GM18507 (cell line): ENCODE results near the gene TRIM65.

Experiments
- DNase-seq: peaks from one replicate; pipeline ENCODE4 v3.0.0; 2011; ENCODE audit warnings: low read depth; ENCODE audit not compliant: insufficient read length; ENCODE audit errors: extremely low spot score
- FAIRE-seq: peaks from 2 replicates; lab custom pipeline; 2011; peaks lifted over from hg19 to GRCh38; lab: Jason Lieb, UNC

Gene TRIM65

DNA sequence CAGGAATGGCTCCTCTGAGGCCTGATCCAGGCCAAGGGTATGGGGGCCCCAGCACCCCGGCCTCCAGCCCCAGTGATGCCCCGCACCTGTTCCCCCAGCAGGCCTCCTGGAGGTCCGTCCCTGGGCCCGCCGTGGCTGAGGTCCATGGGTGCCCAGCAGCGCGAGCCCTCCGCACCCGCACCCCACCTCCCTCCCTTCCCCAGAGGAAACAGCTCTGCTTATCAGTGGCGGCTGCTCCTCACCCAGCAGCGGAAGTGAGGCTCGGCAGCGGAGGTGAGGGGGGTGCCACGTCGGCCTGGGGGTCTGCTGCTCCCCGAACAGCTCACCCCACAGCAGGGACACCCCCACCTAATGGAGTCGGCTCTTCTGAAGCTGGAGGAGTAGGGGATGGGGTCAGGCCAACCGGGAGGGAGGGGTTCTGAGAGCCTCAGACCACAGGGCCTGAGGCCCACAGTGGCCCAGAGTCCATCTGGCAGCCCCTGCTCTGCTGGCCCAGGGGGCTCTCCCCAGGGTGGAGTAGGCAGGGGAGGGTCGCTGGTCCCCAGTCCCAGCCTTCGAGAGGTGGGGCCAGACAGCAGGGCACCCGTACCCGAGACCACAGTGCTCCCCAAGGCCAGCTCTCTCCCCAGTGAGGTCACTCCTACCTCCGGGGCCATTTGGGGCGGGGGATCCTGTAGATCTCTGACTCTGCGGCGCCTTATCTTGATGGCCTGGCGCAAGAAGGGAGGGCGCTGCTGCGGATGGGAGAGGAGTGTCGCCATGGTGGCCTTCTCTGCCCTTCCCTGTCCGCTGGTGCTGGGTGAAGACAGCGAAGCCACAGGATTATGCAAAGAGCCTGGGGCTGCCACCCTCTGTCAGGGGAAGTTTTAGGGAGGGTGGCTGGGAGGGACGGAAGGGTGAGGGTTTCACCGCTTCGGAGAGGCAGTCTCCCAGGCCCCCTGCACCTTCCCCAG is 52.9 kb downstream of the TRIM65 start, which contains the start of gene UNC13D:
Gene UNC13D (minus strand): TSS at position 828 of the 953 bp plus-strand sequence. CDS start 67 bp downstream, at position 761.
- no peak for FAIRE-seq
- no peak for DNase-seq

- DNase-seq (no peak), FAIRE-seq (no peak)
These were observed 53.7 kb downstream of the TRIM65 start for GRCh38 chr17:75842963-75843576.

- FAIRE-seq: no peak
- DNase-seq: no peak
These were observed 54.3 kb downstream of the TRIM65 start for GRCh38 chr17:75842411-75842810.

DNA sequence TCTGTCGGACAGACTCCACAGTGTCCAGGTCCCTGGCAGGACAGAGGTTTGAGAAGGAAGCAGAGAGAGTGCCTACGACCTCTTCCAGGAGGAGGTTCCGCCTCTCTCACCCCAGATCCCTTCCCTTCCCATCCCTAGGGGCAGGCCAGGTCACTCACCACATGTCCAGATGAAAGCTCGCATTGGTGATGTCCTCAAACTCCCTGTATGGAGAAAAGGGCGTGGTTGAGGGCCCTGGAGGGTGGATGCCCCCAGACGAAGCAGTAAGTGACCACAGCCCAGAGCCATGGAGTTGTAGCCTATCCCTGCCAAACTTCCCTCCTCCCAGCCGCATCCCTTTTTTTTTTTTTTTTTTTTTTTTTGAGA is 56.0 kb downstream of the TRIM65 start:
- DNase-seq: no peak
- FAIRE-seq: no peak

- FAIRE-seq: no peak
These were observed 56.6 kb downstream of the TRIM65 start for GRCh38 chr17:75839942-75840798.

More at GRCh38 chr17:75839942-75840798, 56.6 kb downstream of the TRIM65 start:
- DNase-seq: no peak
